Esophagus muscularis mucosa (tissue), 4 donors: ENCODE results near the gene DMXL1. TPM values are rescaled to one million over a fixed set of nuclear protein-coding genes. Genes with fewer than 3 reads are reported as not detected.

Source experiments
- DNase-seq: peaks from one replicate; pipeline ENCODE4 v3.0.0-alpha.2; 2017; ENCODE audit errors: extremely low spot score
- H3K27ac ChIP-seq, 4 donors: fragments of 200-600 bp; sonication (generic); replicated peaks in 1 of 4; 1 replicate in 3 of 4; 2 replicates in 1 of 4; pipeline ENCODE4 v1.5.1; 2016 to 2019; ENCODE audit warnings: mild to moderate bottlenecking in 1 of 4
- H3K27me3 ChIP-seq, 4 donors: fragments of 200-600 bp; sonication (generic); one replicate each; pipeline versions ENCODE4 v1.5.1 to v1.6.0; 2016 to 2019
- H3K36me3 ChIP-seq, 4 donors: fragments of 200-600 bp; sonication (generic); one replicate each; pipeline ENCODE4 v1.5.1; 2016 to 2019
- H3K4me1 ChIP-seq, 4 donors: fragments of 200-600 bp; sonication (generic); one replicate each; pipeline ENCODE4 v1.5.1; 2016 to 2019
- H3K4me3 ChIP-seq, 4 donors: fragments of 200-600 bp; sonication (generic); 1 replicate in 2 of 4; 2 replicates in 2 of 4; pipeline ENCODE4 v1.5.1; 2016 to 2019; ENCODE audit warnings: mild to moderate bottlenecking in 4 of 4, moderate library complexity in 1 of 4
- H3K9me3 ChIP-seq, 4 donors: fragments of 200-600 bp; sonication (generic); 1 replicate in 3 of 4; 2 replicates in 1 of 4; pipeline ENCODE4 v1.5.1; 2016 to 2019
- EP300 ChIP-seq: sonication (generic); formaldehyde crosslinking; IDR thresholded peaks from one replicate; pipeline ENCODE4 v1.6.1; 2017; ENCODE audit warnings: antibody characterized with exemption
- POLR2A ChIP-seq: fragments of 450-650 bp; IDR thresholded peaks from one replicate; pipeline ENCODE4 v1.6.1; 2017; ENCODE audit warnings: antibody characterized with exemption, moderate library complexity, mild to moderate bottlenecking, low read depth
- POLR2AphosphoS5 ChIP-seq, 2 donors: sonication (generic); formaldehyde crosslinking; IDR thresholded peaks; one replicate each; pipeline ENCODE4 v1.6.1; 2017; ENCODE audit warnings: antibody characterized with exemption in 2 of 2
- WGBS: methylation state at CpG from one replicate; pipeline ENCODE4 v1.1.5; 2018; 5-methylcytosine and 5-hydroxymethylcytosine counted together
- intact Hi-C: fragments of 100-400 bp; cut with DNase I; formaldehyde crosslinking; loops from one replicate; pipeline ENCODE4 v1.15.1; 2023
- total RNA-seq, 4 donors: library from RNA; depleted of rRNA; stranded (reverse); fragments of >200 nt; gene quantifications; one replicate each; pipeline versions ENCODE4 v1.1.0 to v1.2.1, GENCODE V29; 2016
- TF ChIP-seq, protein P1 (sequence below), 3 experiments: fragments of 200-600 bp in 2 of 3; fragments of 450-650 bp in 1 of 3; sonication (generic) in 2 of 3; IDR thresholded peaks; one replicate each; pipeline ENCODE4 v1.5.1; 2017 to 2019; ENCODE audit warnings: antibody characterized with exemption in 3 of 3, mild to moderate bottlenecking in 2 of 3, moderate library complexity in 1 of 3

Gene DMXL1
- total RNA-seq, 4 donors from 2014 or later: 36.3 to 65.6 (median 39.9) TPM

GRCh38 chr5:119022773-119023172, 48.1 kb upstream of the DMXL1 start:
- Histone ChIP-seq H3K4me1 (no peaks in the 10 kb centered on the region), H3K9me3 (peaks cover 0 to 10% (median 8%) of the 10 kb centered on the region in 4 donors), H3K27me3 (no peaks in the 10 kb centered on the region), H3K27ac (no peak overlapping the region), H3K36me3 (no peaks in the 10 kb centered on the region), H3K4me3 (no peak overlapping the region)
- intact Hi-C loops: no loop called here
- TF ChIP-seq EP300: no peak
- no peak for TF ChIP-seq POLR2A
- TF ChIP-seq, protein P1, sequence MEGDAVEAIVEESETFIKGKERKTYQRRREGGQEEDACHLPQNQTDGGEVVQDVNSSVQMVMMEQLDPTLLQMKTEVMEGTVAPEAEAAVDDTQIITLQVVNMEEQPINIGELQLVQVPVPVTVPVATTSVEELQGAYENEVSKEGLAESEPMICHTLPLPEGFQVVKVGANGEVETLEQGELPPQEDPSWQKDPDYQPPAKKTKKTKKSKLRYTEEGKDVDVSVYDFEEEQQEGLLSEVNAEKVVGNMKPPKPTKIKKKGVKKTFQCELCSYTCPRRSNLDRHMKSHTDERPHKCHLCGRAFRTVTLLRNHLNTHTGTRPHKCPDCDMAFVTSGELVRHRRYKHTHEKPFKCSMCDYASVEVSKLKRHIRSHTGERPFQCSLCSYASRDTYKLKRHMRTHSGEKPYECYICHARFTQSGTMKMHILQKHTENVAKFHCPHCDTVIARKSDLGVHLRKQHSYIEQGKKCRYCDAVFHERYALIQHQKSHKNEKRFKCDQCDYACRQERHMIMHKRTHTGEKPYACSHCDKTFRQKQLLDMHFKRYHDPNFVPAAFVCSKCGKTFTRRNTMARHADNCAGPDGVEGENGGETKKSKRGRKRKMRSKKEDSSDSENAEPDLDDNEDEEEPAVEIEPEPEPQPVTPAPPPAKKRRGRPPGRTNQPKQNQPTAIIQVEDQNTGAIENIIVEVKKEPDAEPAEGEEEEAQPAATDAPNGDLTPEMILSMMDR (IDR thresholded peaks at IDR 0.05): no peak
- DNase-seq: no peak
- WGBS: 29% methylated on average over 1 of the region's 1 CpG

- WGBS: 86% methylated on average over 5 of the region's 5 CpGs
- Histone ChIP-seq H3K27ac (no peak overlapping the region), H3K4me1 (no peaks in the 10 kb centered on the region), H3K27me3 (no peaks in the 10 kb centered on the region), H3K36me3 (no peaks in the 10 kb centered on the region), H3K9me3 (peaks cover 0 to 10% (median 8%) of the 10 kb centered on the region in 4 donors), H3K4me3 (no peak overlapping the region)
- intact Hi-C loops: no loop called here
- no peak for DNase-seq
- no peak for TF ChIP-seq POLR2A
These were observed 42.3 kb upstream of the DMXL1 start for GRCh38 chr5:119028575-119028974.

DNA sequence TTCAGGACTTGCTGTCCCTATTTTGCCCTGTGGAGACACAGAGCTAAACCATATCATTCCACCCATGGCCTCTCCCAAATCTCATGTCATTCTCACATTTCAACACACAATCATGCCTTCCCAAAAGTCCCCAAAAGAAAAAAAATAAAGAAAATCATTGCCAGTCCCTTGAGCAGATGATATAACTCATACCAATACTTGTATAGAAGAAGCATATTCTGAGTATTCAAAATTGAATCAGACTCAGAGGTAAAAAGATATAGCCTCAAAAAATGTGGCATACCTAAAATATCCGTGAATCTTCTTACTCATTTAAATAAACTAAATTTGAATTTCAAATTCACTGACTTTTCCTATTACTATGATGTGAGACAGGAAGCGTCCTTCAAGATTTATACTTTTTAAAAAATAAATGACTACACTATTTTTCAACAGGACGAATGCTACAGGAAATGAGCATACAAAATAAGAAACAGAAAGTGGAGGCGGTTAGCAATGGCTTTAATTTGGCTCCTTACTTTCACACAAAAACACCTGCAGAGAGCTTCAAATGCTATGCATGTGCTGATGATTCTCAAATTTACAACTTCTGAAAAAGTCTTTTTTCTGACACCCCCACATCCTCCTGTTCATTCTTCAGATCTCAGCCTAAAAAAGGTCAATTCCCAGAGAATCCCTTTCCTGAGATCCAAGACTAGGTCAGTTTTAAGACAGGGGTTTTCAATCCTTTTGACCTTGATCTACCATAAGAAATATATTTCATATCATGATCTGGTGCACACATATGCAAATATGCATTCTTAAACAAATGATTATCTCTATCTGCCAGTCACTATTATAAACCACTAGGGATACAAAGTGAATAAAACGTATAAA, 39.6 kb upstream of the DMXL1 start:
- WGBS: 72% methylated on average over 5 of the region's 5 CpGs
- Histone ChIP-seq H3K36me3 (no peaks in the 10 kb centered on the region), H3K27me3 (no peaks in the 10 kb centered on the region), H3K4me1 (no peaks in the 10 kb centered on the region), H3K9me3 (no peaks in the 10 kb centered on the region), H3K4me3 (no peak overlapping the region), H3K27ac (no peak overlapping the region)
- no peak for DNase-seq
- intact Hi-C loops: no loop called here
- TF ChIP-seq, protein P1 (IDR thresholded peaks at IDR 0.05): no peak
- TF ChIP-seq EP300: no peak
- TF ChIP-seq POLR2AphosphoS5 (IDR thresholded peaks at IDR 0.05): no peak
- no peak for TF ChIP-seq POLR2A

DNA sequence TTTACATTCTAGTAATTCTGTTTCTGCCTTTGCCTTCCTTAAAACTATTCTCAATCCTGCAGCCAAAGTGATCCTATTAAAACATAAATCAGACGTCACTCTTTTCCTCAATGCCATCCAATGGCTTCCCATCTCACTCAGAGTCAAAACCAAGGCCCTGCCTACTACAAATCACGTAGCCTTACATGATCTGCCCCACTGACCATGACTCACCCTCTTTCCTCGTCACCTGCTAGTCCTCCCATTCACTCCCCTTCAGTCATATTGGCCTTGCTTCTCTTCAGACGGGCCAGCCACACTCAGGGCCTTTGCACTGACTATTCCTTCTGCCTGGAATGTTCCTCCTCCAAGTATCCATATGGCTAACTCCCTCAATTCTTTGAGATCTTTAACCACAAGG, 39.0 kb upstream of the DMXL1 start:
- Histone ChIP-seq H3K27ac (no peak overlapping the region), H3K4me1 (no peaks in the 10 kb centered on the region), H3K4me3 (no peak overlapping the region), H3K36me3 (no peaks in the 10 kb centered on the region), H3K9me3 (no peaks in the 10 kb centered on the region), H3K27me3 (no peaks in the 10 kb centered on the region)
- 83% methylated on average over 4 of the region's 4 CpGs for WGBS
- DNase-seq: no peak
- no peak for TF ChIP-seq EP300
- no peak for TF ChIP-seq POLR2A
- no peak for TF ChIP-seq POLR2AphosphoS5 (IDR thresholded peaks at IDR 0.05)
- TF ChIP-seq, protein P1 (IDR thresholded peaks at IDR 0.05): no peak
- intact Hi-C loops: no loop called here

DNA sequence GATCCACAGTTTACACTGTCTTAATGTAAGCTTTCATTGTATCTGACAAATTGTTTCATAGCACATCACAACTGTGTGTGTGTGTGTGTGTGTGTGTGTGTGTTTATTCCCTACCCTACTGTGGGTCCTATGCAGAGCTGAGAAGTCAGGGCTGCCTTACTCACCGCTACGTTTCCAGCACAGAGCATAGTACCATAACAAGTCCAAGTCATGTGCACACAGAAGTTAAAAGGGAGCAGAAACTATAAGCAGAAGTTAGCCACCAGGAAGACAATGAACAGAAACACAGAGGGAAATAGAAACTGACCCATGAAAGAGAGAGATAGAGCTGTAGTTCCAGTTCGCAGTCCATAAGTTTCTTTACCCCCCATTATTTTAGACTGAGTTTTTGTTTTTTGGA, 38.2 kb upstream of the DMXL1 start:
- TF ChIP-seq EP300 (no peak), POLR2A (no peak), POLR2AphosphoS5 (IDR thresholded peaks at IDR 0.05) (no peak)
- TF ChIP-seq, protein P1 (IDR thresholded peaks at IDR 0.05): no peak
- intact Hi-C loops: no loop called here
- no peaks in the 10 kb centered on the region for H3K36me3 ChIP-seq
- H3K4me3 ChIP-seq: no peak overlapping the region
- H3K4me1 ChIP-seq: no peaks in the 10 kb centered on the region
- H3K27me3 ChIP-seq: no peaks in the 10 kb centered on the region
- DNase-seq: no peak
- 69% methylated on average over 3 of the region's 3 CpGs for WGBS
- no peaks in the 10 kb centered on the region for H3K9me3 ChIP-seq
- H3K27ac ChIP-seq: no peak overlapping the region
